K562 (cell line): Measurements from ENCODE around the gene TNFSF13. TPM values are rescaled to one million over a fixed set of nuclear protein-coding genes. Genes with fewer than 3 reads are reported as not detected.

Experiments used
- EGR1 ChIP-seq: fragments of 450-650 bp; conservative IDR thresholded peaks from 2 replicates; pipeline ENCODE4 v1.6.1; 2017; ENCODE audit warnings: mild to moderate bottlenecking
- FOXA1 ChIP-seq: fragments of 450-650 bp; IDR thresholded peaks from 2 replicates; pipeline ENCODE4 v1.6.1; 2016; ENCODE audit warnings: mild to moderate bottlenecking, borderline replicate concordance
- GTF2F1 ChIP-seq: IDR thresholded peaks from 2 replicates; pipeline ENCODE4 v1.6.1; 2011; ENCODE audit warnings: low read depth, low read length, improper control_type of control experiment
- HNRNPH1 ChIP-seq: fragments of 200-400 bp; formaldehyde crosslinking; optimal IDR thresholded peaks from 2 replicates; pipeline ENCODE3; 2017; ENCODE audit warnings: low read depth, mild to moderate bottlenecking, low read length, moderate library complexity
- IFI16 ChIP-seq: fragments of 250-450 bp; sonication (Bioruptor Pico); IDR thresholded peaks from 2 replicates; pipeline ENCODE4 v2.1.2; 2022; ENCODE audit warnings: mild to moderate bottlenecking, inconsistent platforms
- MAZ ChIP-seq, 2 experiments: fragments of 450-650 bp in 1 of 2; sonication (generic) in 1 of 2; formaldehyde crosslinking; IDR thresholded peaks in 1 of 2; conservative IDR thresholded peaks in 1 of 2; 2 replicates each; pipeline versions ENCODE4 v1.4.0 to v1.5.0; 2020; ENCODE audit warnings: mild to moderate bottlenecking in 1 of 2, missing genetic modification reagents in 1 of 2
- NR2F6 ChIP-seq: fragments of 450-650 bp; formaldehyde crosslinking; IDR thresholded peaks from 2 replicates; pipeline ENCODE4 v1.4.0; 2020; ENCODE audit warnings: mild to moderate bottlenecking
- POLR3A ChIP-seq: IDR thresholded peaks from 2 replicates; pipeline ENCODE4 v1.6.1; 2011; ENCODE audit warnings: borderline replicate concordance, mild to moderate bottlenecking, moderate library complexity; ENCODE audit not compliant: insufficient read length, insufficient read depth; ENCODE audit errors: extremely low read depth
- PRMT5 ChIP-seq: sonication (generic); formaldehyde crosslinking; IDR thresholded peaks from 2 replicates; pipeline ENCODE4 v1.5.0; 2020; ENCODE audit warnings: missing genetic modification reagents
- RBM17 ChIP-seq: fragments of 200-400 bp; formaldehyde crosslinking; IDR thresholded peaks from 2 replicates; pipeline ENCODE4 v1.6.1; 2017; ENCODE audit warnings: low read depth, mild to moderate bottlenecking, low read length, borderline replicate concordance
- TARDBP ChIP-seq: fragments of 450-650 bp; IDR thresholded peaks from 2 replicates; pipeline ENCODE4 v1.6.1; 2016
- TBL1XR1 ChIP-seq, 2 experiments: IDR thresholded peaks; 2 replicates each; pipeline ENCODE4 v1.6.1; 2012; ENCODE audit warnings: improper control_type of control experiment in 2 of 2, low read length in 2 of 2, mild to moderate bottlenecking in 1 of 2
- ZC3H4 ChIP-seq: sonication (generic); formaldehyde crosslinking; IDR thresholded peaks from 2 replicates; pipeline ENCODE4 v1.9.0; 2021; ENCODE audit warnings: missing genetic modification reagents, borderline replicate concordance
- ZNF695 ChIP-seq: fragments of 450-650 bp; formaldehyde crosslinking; IDR thresholded peaks from 2 replicates; pipeline ENCODE4 v1.4.0; 2020; ENCODE audit warnings: mild to moderate bottlenecking, moderate library complexity
- ZNF764 ChIP-seq: fragments of 250-450 bp; sonication (Bioruptor Pico); IDR thresholded peaks from 2 replicates; pipeline ENCODE4 v1.4.0; 2020; ENCODE audit warnings: low read depth, mild to moderate bottlenecking, moderate library complexity
- polyA plus RNA-seq, 8 experiments: library from polyadenylated mRNA; depleted of rRNA in 4 of 8; stranded (reverse) in 5 of 8; unstranded in 3 of 8; fragments of >200 nt; fragmentation: Nextera tagmentation in 2 of 8; fragmentation: Illumina TruSeq in 1 of 8; extraction: Ambion mirVana in 2 of 8; extraction: Trizol in 1 of 8; gene quantifications; 2 replicates each; pipeline versions ENCODE4 v1.2.1 to v1.2.3, GENCODE V29; 2011 to 2014; ENCODE audit warnings: inconsistent platforms in 1 of 8, missing spikeins in 1 of 8
- total RNA-seq, 7 experiments: library from RNA; depleted of rRNA in 6 of 7; stranded (reverse); fragments of >200 nt in 6 of 7; fragmentation: Illumina TruSeq in 2 of 7; extraction: Trizol in 2 of 7; gene quantifications; 2 replicates each; pipeline versions ENCODE4 v1.2.1 to v1.2.3, GENCODE V29; 2011 to 2021; ENCODE audit warnings: low replicate concordance in 1 of 7
- TF ChIP-seq, protein P1 (sequence below), 2 experiments: fragments of 450-650 bp in 1 of 2; IDR thresholded peaks; 2 replicates each; pipeline ENCODE4 v1.6.1; 2011 to 2017; ENCODE audit warnings: low read depth in 2 of 2, antibody characterized with exemption in 1 of 2, borderline replicate concordance in 1 of 2, low read length in 1 of 2, mild to moderate bottlenecking in 1 of 2, mixed read lengths in 1 of 2; ENCODE audit not compliant: control insufficient read depth in 1 of 2
- TF ChIP-seq, protein P2 (sequence below): sonication (generic); formaldehyde crosslinking; IDR thresholded peaks from 2 replicates; pipeline ENCODE4 v1.8.1; 2023; ENCODE audit warnings: mild to moderate bottlenecking, missing genetic modification reagents, moderate library complexity
- TF ChIP-seq, protein P3 (sequence below), 2 experiments: fragments of 200-800 bp in 1 of 2; sonication (Bioruptor generic) in 1 of 2; sonication (generic) in 1 of 2; formaldehyde crosslinking in 1 of 2; IDR thresholded peaks in 1 of 2; conservative IDR thresholded peaks in 1 of 2; 2 replicates each; pipeline versions ENCODE4 v1.5.0 to v1.6.1; 2016 to 2020; ENCODE audit warnings: missing compliant biosample characterization in 1 of 2, missing genetic modification characterization in 1 of 2, missing genetic modification reagents in 1 of 2

Gene TNFSF13
- total and polyA plus RNA-seq, 9 of the 15 experiments (the other 6 are each of a cell fraction or from before 2014, with no cell fraction given): 0.04 to 0.51 (median 0.19) TPM; not detected in 1

DNA sequence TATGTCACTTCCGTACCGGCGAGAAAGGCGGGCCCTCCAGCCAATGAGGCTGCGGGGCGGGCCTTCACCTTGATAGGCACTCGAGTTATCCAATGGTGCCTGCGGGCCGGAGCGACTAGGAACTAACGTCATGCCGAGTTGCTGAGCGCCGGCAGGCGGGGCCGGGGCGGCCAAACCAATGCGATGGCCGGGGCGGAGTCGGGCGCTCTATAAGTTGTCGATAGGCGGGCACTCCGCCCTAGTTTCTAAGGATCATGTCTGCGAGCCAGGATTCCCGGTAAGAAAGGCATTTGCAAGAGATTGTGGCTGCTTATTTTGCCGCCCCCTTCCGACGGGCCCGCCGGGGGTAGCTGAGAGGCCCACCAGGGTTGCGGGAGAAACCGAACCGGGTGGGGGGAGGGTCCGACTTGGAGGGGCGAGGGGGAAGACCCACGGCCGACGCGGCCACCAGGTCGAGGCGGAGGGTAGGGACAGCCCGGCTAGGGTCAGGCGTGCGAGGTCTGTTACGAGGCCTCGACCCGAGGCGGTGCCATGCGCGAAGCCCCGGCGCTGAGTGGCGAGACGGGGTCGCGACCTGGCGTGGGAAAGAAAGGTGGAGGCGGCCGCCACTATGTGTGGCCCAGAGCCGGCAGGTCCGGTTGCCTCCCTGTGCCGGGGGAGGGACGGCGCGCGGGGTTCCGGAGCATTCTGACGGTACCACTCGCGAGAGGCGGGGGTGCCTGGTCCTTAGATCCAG lies 14.2 kb downstream of the TNFSF13 start (continued):
- TF ChIP-seq, protein P1, sequence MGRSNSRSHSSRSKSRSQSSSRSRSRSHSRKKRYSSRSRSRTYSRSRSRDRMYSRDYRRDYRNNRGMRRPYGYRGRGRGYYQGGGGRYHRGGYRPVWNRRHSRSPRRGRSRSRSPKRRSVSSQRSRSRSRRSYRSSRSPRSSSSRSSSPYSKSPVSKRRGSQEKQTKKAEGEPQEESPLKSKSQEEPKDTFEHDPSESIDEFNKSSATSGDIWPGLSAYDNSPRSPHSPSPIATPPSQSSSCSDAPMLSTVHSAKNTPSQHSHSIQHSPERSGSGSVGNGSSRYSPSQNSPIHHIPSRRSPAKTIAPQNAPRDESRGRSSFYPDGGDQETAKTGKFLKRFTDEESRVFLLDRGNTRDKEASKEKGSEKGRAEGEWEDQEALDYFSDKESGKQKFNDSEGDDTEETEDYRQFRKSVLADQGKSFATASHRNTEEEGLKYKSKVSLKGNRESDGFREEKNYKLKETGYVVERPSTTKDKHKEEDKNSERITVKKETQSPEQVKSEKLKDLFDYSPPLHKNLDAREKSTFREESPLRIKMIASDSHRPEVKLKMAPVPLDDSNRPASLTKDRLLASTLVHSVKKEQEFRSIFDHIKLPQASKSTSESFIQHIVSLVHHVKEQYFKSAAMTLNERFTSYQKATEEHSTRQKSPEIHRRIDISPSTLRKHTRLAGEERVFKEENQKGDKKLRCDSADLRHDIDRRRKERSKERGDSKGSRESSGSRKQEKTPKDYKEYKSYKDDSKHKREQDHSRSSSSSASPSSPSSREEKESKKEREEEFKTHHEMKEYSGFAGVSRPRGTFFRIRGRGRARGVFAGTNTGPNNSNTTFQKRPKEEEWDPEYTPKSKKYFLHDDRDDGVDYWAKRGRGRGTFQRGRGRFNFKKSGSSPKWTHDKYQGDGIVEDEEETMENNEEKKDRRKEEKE (IDR thresholded peaks at IDR 0.05; ENCODE audit: borderline replicate concordance in 1 of 2, control insufficient read depth in 1 of 2, low read depth in 2 of 2, low read length in 1 of 2): 0 out of 4 replicates have a peak, but pooled peaks of 1 of the 2 experiments have one; percentile 1
- TF ChIP-seq HNRNPH1: peak; percentile 82
- TF ChIP-seq TBL1XR1 (IDR thresholded peaks at IDR 0.05; ENCODE audit: low read length in 2 of 2): peak in 1 of 2 experiments; percentile 23; a peak in 1 of 4 replicates
- no peak for TF ChIP-seq NR2F6 (CRISPR knock-in tag)
- no peak for TF ChIP-seq PRMT5 (CRISPR knock-in tag)
- TF ChIP-seq, protein P2, sequence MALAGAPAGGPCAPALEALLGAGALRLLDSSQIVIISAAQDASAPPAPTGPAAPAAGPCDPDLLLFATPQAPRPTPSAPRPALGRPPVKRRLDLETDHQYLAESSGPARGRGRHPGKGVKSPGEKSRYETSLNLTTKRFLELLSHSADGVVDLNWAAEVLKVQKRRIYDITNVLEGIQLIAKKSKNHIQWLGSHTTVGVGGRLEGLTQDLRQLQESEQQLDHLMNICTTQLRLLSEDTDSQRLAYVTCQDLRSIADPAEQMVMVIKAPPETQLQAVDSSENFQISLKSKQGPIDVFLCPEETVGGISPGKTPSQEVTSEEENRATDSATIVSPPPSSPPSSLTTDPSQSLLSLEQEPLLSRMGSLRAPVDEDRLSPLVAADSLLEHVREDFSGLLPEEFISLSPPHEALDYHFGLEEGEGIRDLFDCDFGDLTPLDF: peak; percentile 59; the same call in 1 of the 2 replicates
- TF ChIP-seq GTF2F1: peak; percentile 92; the same call in 1 of the 2 replicates
- no peak for TF ChIP-seq RBM17
- TF ChIP-seq ZNF764 (CRISPR knock-in tag): no peak
- peak; percentile 70; the same call in 1 of the 2 replicates for TF ChIP-seq ZC3H4 (CRISPR knock-in tag)
- TF ChIP-seq, protein P3, sequence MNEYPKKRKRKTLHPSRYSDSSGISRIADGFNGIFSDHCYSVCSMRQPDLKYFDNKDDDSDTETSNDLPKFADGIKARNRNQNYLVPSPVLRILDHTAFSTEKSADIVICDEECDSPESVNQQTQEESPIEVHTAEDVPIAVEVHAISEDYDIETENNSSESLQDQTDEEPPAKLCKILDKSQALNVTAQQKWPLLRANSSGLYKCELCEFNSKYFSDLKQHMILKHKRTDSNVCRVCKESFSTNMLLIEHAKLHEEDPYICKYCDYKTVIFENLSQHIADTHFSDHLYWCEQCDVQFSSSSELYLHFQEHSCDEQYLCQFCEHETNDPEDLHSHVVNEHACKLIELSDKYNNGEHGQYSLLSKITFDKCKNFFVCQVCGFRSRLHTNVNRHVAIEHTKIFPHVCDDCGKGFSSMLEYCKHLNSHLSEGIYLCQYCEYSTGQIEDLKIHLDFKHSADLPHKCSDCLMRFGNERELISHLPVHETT (CRISPR knock-in tag; conservative IDR thresholded peaks at IDR 0.05 in 1 of 2, IDR thresholded peaks at IDR 0.05 in 1 of 2): 0 out of 4 replicates have a peak, but pooled peaks of 1 of the 2 experiments have one; percentile 21
- no peak for TF ChIP-seq ZNF695 (CRISPR knock-in tag)
- no peak for TF ChIP-seq IFI16 (CRISPR knock-in tag)
- TF ChIP-seq TARDBP: no peak
- TF ChIP-seq FOXA1: no peak
- no peak for TF ChIP-seq POLR3A
- peak in 1 of 2 experiments; percentile 56; a peak in 2 of 4 replicates for TF ChIP-seq MAZ (CRISPR knock-in tag; conservative IDR thresholded peaks at IDR 0.05 in 1 of 2, IDR thresholded peaks at IDR 0.05 in 1 of 2)
- TF ChIP-seq EGR1: peak; percentile 21; the same call in 1 of the 2 replicates
